GM13976 (cell line): ENCODE results near the gene MEPCE.

Experiments used
- DNase-seq: peaks from one replicate; pipeline ENCODE4 v3.0.0; 2012; ENCODE audit warnings: low spot score
- CTCF ChIP-seq: IDR thresholded peaks from 2 replicates; pipeline ENCODE4 v1.5.1; 2012; ENCODE audit warnings: borderline replicate concordance, mild to moderate bottlenecking; ENCODE audit not compliant: insufficient read depth; ENCODE audit errors: extremely low read depth, missing control alignments, control extremely low read depth
- in situ Hi-C: fragments of 300-500 bp; cut with MboI; formaldehyde crosslinking; loops from one replicate; pipeline ENCODE4 v1.12.0; 2022; ENCODE audit warnings: low sequenced_read_pairs, mixed read lengths, inconsistent platforms; ENCODE audit not compliant: unreplicated experiment

The MEPCE gene

GRCh38 chr7:100397315-100398081 lies 32.1 kb upstream of the MEPCE start:
- in situ Hi-C loops: no loop called here
- TF ChIP-seq CTCF: no peak
- no peak for DNase-seq

DNA sequence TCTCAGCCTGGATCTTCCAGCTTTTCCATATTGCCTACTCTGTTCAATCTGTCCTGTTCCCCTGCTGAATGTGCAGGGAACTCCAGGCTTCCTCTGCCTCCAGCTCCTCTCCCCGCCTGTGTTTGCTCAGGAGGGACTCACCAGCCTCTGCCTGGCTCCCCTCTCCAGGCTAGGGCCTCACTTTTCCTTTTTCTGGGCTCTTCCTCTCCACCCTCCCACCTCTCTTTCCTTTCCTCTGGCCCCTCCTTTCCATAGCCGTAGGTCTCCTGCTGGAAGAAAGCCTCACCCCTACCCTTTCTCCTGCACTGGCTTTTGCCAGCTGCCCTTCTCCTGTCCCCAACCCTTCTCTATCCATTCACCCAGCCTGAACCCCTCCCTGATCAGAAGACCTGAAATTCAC lies 31.4 kb upstream of the MEPCE start:
- no peak for TF ChIP-seq CTCF
- DNase-seq: no peak
- in situ Hi-C loops: no loop called here

- no peak for DNase-seq
- in situ Hi-C loops: loop anchor here (10.0 kb wide), 1 partner anchor 265 kb away; no protein-coding TSS in a partner anchor
- TF ChIP-seq CTCF: no peak
These were observed 29.6 kb upstream of the MEPCE start for GRCh38 chr7:100400041-100400440.

DNA sequence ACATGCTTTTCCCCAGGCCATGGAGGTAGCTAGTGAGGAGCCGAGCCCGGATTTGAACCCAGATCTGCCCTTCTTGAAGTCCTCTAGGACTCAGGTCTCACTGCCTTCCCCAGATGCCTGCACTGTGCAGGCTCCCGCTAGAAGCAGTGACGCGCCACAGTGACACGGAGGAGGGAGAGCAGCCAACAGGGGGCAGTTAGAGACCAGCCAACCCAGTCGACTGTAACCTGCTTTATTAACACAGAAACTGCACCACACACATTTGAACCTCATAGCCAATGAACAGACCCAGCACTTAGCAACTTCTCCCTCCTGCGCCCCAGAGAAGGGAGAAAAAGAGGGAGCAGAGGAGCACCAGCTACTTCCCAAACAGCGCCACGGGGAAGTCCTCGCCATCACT lies 29.0 kb upstream of the MEPCE start:
- in situ Hi-C loops: loop anchor here (10.0 kb wide), 1 partner anchor 266 kb away; no protein-coding TSS in a partner anchor
- DNase-seq: no peak

GRCh38 chr7:100401811-100402210 lies 27.8 kb upstream of the MEPCE start:
- no peak for TF ChIP-seq CTCF
- DNase-seq: no peak
- in situ Hi-C loops: loop anchor here (10.0 kb wide), 1 partner anchor 267 kb away; no protein-coding TSS in a partner anchor

More for the DNA sequence above, 29.0 kb upstream of the MEPCE start:
- TF ChIP-seq CTCF: no peak

DNA sequence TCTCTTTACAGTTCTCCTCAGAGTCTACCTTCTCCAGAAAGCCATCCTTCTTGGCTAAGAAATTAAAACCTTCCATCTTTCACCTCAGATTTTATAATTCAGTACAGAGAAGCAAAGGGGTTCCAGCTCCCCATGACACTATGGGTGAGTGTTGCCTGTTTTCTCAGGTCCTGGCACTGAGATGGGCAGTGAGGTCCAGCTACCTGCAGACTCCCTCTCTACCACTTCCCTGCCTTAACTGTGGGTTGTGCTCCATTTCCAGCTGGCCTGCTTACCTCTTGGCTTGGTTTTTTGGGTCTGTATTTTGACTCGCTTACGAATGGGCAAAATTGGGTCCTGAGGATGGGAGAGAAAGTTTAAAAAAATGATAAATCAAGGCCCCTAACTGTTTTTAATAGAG lies 27.4 kb upstream of the MEPCE start:
- no peak for TF ChIP-seq CTCF
- no peak for DNase-seq
- in situ Hi-C loops: loop anchor here (10.0 kb wide), 1 partner anchor 267 kb away; no protein-coding TSS in a partner anchor
